GM19395 (cell line): ENCODE measurements around the gene RMC1.
"Not testable (repeated sequence)": the region's sequence is repeated elsewhere in the genome, so short reads cannot be mapped to it uniquely, and the experiment has no call there.

ENCODE experiments used
- ATAC-seq: cut with Tn5 transposase; IDR thresholded peaks from one replicate; pipeline ENCODE4 v1.9.1; 2021; ENCODE audit warnings: mild to moderate bottlenecking, moderate library complexity; ENCODE audit not compliant: unreplicated experiment

RMC1 gene

GRCh38 chr18:23495723-23496440 is 7.4 kb upstream of the RMC1 start:
- no peak for ATAC-seq

DNA sequence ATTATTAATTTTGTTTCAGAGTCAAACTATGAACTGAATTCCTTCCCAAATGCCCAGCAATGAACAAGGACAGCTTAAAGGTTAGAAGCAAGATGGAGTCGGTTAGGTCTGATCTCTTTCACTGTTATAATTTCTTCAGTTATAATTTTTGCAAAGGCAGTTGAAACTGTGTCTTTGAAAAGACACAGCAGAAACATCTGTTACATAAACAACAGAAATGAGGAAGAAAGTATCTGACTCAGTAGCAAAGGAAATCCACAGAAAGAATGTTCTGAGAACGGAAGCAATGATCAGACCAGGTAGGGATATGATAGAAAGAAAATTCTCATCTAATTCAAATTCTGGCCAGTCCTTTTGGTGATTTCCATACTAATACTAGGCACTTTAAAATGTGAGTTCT is 5.2 kb upstream of the RMC1 start:
- no peak for ATAC-seq

DNA sequence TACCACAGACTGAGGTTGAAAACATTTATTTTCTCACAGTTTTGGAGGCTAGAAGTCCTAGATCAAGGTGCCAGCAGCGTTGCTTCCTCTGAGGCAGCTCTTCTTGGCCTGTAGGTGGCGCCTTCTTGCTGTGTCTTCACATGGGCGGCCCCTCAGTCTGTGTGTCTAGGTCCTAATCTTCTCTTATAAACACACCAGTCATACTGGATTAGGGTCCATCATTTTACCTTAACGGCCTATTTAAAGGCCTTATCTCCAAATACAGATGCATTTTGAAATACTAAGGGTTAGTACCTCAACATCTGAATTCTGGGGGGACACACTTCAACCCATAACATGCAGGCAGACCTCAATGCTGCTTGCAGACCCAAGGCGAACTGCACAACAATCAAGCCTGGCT is 4.4 kb upstream of the RMC1 start:
- ATAC-seq = peak; percentile 55

GRCh38 chr18:23499291-23499781 is 4.0 kb upstream of the RMC1 start:
- ATAC-seq = no peak

DNA sequence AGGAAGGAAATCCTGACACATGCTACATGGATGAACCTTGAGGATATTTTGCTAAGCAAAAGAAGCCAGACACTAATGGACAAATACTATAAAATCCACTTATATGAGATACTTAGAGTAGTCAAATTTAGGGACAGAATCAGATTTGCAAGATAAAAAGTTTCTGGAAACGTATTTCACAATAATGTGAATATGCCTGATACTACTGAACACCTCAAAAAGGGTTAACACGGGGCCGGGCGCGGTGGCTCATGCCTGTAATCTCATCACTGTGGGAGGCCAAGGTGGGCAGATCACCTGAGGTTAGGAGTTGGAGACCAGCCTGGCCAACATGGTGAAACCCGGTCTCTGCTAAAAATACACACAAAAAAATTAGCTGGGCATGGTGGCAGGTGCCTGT is 1.7 kb upstream of the RMC1 start:
- ATAC-seq = no peak

- no peak for ATAC-seq
These were observed 734 bp upstream of the RMC1 start for GRCh38 chr18:23502516-23503037.

DNA sequence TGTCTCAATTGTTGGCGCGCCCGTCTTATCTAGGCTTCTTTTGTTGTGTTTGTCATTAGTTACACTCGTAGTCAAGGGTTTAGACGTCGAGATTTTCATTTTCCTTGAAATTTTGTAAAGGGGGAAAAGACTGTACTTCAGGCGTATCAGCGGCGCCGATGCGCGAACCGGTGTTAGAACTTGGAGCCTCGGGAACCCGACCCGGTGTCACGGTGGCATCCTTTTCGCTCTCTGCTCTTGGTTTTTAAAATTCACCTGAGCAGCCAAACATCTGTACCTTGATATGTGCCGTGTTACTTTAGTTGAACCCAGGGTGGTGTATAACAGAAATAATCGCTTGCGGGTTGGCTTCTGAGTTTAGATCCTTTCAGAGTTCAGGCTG is 643 bp downstream of the RMC1 start:
- no peak for ATAC-seq

GRCh38 chr18:23504720-23505119 is 1.4 kb downstream of the RMC1 start:
- ATAC-seq = peak; percentile 68

- no peak for ATAC-seq
These were observed 3.1 kb downstream of the RMC1 start for GRCh38 chr18:23506393-23506792.

DNA sequence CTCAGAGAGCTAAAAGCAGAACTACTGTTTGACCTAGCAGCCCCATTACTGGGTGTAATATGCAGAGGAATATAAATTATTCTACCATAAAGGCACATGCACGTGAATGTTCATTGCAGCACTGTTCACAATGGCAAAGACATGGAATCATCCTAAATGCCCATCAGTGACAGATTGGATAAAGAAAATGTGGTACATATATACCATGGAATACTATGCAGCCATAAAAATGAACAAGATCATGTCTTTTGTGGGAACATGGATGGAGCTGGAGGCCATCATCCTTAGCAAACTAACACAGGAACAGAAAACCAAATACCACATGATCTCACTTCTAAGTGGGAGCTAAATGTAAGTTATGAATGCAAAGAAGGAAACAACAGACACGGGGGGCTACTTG is 7.6 kb downstream of the RMC1 start:
- not testable (repeated sequence) for ATAC-seq

DNA sequence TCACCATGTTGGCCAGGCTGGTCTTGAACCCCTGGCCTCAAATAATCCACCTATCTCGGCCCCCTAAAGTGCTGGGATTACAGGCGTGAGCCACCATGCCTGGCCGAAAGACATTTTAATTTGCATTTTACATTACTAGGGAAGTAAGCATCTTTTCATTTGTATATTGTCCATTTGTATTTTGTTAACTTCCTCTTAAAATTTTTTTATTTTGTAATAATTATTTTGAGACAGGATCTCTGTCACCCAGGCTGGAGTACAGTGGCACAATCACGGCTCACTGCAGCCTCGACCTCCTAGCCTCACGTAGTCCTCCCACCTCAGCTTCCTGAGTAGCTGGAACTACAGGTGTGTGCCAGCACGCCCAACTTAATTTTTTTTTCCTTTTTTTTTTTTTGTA is 8.9 kb downstream of the RMC1 start:
- not testable (repeated sequence) for ATAC-seq

- ATAC-seq = no peak
These were observed 9.3 kb downstream of the RMC1 start for GRCh38 chr18:23512641-23513040.

GRCh38 chr18:23515911-23516546 is 12.7 kb downstream of the RMC1 start:
- peak; percentile 90 for ATAC-seq

DNA sequence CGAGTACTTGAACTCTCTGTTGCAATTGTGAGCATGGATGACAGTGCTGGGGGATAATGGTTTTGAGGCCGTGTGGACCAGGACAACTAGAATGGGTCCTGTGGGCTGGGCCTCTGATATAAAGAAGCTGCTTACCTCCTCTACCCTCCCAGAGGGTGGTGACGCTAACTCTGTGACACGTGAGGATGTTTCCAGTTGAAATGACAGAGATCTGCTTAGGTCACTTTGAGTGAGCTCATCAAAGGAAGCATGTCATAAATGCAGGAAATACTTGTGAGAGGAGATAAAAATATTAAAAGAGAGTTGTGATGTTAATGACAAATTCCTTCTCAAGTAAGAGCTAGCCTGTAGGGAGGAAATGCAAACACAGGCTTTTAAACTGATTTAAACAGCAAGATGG is 16.4 kb downstream of the RMC1 start:
- no peak for ATAC-seq

- no peak for ATAC-seq
These were observed 18.0 kb downstream of the RMC1 start for GRCh38 chr18:23521271-23521670.

- ATAC-seq = no peak
These were observed 18.6 kb downstream of the RMC1 start for GRCh38 chr18:23521907-23522306.

- no peak for ATAC-seq
These were observed 20.3 kb downstream of the RMC1 start for GRCh38 chr18:23523429-23524212.

DNA sequence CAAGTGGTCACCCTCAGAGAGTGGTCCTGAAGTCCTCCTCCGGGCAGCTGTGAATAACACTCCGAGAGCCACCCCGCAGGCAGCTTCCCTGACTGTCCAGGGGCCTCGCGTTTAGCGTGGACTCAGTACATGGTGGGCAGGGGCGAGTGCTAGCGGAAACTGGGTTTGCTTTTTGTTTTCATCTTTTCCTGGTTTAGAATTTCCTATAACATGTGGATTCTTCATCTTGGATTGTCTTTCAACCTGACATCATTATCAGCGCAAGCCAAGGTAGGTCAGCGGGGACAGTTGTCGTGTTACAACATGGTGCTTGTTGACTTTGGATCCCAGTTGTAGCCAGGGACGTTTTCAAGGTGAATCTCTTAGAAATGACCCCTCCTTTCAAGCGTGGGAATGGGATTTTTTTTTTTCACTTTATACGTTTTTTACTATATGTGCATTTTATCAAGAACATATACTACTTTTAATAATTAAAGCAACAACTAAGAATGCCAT is 20.9 kb downstream of the RMC1 start:
- no peak for ATAC-seq

DNA sequence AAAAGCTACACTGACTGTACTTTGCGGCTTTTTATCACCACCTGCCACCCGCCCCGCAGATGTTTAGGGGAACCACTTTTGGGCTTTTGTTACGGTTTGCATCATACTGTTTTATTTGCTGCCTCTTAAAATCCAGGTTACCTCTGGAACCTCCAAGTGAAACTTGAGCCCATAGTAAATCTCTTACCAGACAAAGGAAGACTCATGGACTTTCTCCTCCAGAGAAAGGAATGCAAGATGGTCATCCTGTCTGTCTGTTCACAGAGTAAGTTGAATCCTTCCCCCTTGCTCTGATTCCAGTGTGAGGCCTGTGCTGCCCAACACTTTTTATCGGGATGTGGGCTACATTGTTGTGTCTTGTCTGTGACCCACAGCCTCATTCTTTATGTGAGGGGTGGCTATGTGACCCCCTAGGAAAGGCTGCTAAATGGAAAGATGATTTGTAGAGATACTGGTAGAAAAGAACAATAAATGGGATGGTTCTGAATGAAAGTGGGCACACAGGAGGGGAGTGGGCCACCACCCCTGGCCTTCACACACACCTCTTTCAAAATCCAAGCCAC is 23.3 kb downstream of the RMC1 start:
- ATAC-seq = no peak

DNA sequence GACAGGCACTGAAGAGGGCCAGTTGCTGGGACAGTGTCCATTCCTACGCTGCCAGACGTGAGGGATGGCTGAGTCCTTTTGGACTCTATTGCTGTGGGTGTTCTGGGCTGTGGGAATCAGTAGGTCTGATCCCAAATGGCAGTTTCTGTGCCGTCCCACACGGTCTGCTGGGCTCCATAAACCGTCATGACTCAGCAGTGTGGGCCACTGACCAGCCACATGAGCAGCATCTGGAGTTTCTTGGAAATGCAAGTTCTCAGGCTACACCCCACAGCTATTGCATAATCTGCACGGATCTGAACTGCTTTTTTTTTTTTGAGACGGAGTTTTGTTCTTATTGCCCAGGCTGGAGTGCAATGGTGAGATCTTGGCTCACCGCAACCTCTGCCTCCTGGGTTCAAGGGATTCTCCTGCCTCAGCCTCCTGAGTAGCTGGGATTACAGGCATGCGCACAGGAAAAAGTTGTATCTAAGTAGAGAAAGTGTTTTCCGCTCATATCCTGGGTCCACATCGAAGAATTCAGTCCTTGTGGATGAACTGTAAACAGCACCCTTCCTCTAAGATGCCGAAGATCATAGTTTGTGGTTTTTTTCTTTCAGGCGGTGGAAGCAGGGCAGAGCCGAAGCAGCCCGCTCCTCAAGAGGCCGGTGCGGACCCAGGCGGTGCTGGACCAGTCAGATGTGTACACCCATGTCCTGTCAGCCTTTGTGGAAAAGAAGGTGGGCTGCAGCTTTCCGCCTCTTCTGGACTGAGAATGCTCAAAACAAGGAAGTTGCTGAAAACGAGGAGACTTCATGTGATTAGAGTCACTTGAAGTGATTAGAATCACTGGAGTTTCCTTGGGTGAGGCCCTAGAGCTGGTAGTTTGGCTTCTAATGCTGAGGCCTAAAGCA is 25.5 kb downstream of the RMC1 start:
- no peak for ATAC-seq
